Measurements from ENCODE around the gene FETUB.
"Not testable (repeated sequence)": the region's sequence is repeated elsewhere in the genome, so short reads cannot be mapped to it uniquely, and the experiment has no call there.

FETUB gene

DNA sequence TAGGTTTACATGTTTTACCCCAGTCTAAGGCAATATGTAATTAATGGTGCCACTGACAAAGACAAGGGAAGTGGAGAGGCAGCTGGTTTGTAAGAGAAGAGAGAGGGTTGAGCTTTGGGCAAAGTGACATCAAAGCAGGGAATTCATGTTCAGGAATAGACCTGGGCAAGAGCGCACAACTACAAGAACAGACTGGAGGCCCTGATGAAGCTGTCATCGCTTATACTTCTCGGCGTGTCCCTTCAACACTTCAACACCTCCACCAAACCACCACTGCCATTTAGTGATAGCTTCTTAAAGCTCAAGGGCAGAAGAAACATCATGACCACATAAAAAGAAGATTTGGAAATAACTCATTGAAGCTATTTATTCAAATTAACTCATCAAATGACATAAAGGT is 57.3 kb downstream of the FETUB start:
- H3K36me3 Mint-ChIP-seq (ENCODE audit: low read depth) = no peaks in the 10 kb centered on the region
- H3K9me3 Mint-ChIP-seq = no peaks in the 10 kb centered on the region
- H3K4me1 Mint-ChIP-seq = no peaks in the 10 kb centered on the region
- H3K27me3 Mint-ChIP-seq (ENCODE audit: low read depth) = peaks cover 5% of the 10 kb centered on the region
- TF ChIP-seq, protein P1, sequence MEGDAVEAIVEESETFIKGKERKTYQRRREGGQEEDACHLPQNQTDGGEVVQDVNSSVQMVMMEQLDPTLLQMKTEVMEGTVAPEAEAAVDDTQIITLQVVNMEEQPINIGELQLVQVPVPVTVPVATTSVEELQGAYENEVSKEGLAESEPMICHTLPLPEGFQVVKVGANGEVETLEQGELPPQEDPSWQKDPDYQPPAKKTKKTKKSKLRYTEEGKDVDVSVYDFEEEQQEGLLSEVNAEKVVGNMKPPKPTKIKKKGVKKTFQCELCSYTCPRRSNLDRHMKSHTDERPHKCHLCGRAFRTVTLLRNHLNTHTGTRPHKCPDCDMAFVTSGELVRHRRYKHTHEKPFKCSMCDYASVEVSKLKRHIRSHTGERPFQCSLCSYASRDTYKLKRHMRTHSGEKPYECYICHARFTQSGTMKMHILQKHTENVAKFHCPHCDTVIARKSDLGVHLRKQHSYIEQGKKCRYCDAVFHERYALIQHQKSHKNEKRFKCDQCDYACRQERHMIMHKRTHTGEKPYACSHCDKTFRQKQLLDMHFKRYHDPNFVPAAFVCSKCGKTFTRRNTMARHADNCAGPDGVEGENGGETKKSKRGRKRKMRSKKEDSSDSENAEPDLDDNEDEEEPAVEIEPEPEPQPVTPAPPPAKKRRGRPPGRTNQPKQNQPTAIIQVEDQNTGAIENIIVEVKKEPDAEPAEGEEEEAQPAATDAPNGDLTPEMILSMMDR (IDR thresholded peaks at IDR 0.05; ENCODE audit: unreplicated experiment in 3 of 3) = no peak
- H3K27ac Mint-ChIP-seq = no peak overlapping the region
- no peak overlapping the region for H3K4me3 Mint-ChIP-seq

DNA sequence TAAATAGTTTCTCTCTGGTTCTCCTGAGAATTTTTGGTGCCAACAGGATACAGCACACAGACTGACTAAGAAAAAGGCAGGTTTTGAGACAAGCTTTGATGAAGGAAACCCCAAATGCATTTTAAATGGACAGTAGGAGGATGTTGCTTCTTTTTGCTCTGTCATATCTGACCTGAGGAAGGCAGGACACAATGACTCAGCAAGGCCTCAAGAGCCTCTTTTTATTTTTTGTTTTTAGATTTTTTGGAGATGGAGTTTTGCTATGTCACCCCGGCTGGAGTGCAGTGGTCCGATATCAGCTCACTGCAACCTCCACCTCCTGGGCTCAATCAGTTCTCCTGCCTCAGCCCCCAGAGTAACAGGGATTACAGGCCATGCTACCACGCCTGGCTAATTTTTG is 60.1 kb downstream of the FETUB start:
- H3K27me3 Mint-ChIP-seq (ENCODE audit: low read depth) = peaks cover 5% of the 10 kb centered on the region
- TF ChIP-seq, protein P1 (IDR thresholded peaks at IDR 0.05; ENCODE audit: unreplicated experiment in 3 of 3) = no peak
- no peaks in the 10 kb centered on the region for H3K9me3 Mint-ChIP-seq
- no peaks in the 10 kb centered on the region for H3K4me1 Mint-ChIP-seq
- H3K27ac Mint-ChIP-seq = no peak overlapping the region
- H3K36me3 Mint-ChIP-seq (ENCODE audit: low read depth) = no peaks in the 10 kb centered on the region
- H3K4me3 Mint-ChIP-seq = no peak overlapping the region

DNA sequence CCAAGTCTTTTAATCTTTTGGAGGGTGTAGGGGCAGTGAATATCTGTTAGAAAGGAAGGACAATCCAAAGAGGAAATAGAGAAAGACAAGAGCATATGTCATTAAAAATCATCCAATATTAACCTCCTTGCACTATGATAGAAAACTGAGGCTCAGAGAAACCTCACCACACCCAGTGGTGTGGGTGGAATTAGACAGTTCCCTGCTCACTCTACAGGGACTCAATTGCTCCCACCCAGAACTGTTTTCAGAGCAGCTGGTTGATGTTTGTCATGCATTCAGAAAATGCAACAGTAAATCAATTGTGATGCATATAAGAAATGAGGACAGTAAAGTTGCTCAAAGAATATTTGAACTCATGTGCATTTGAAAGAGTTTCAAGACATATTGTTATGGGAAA is 62.3 kb downstream of the FETUB start:
- H3K27ac Mint-ChIP-seq; H3K27me3 Mint-ChIP-seq (ENCODE audit: low read depth); H3K9me3 Mint-ChIP-seq; H3K36me3 Mint-ChIP-seq (ENCODE audit: low read depth); H3K4me3 Mint-ChIP-seq; H3K4me1 Mint-ChIP-seq: not testable (repeated sequence)

Data from nephron (organoid).